Spleen (tissue), 11 donors: ENCODE measurements around the gene TCEAL5. TPM values are rescaled to one million over a fixed set of nuclear protein-coding genes. Genes with fewer than 3 reads are reported as not detected.
A peak's percentile ranks its signal among the peaks of the same experiment; 100 is the strongest.
"Not testable (repeated sequence)": the region's sequence is repeated elsewhere in the genome, so short reads cannot be mapped to it uniquely, and the experiment has no call there.

Experiments used
- DNase-seq: peaks from one replicate; pipeline ENCODE4 v3.0.0-alpha.2; 2020
- H3K27ac ChIP-seq, 8 donors: fragments of 200-600 bp; sonication (generic) in 7 of 8; 1 replicate in 4 of 8; 2 replicates in 4 of 8; pipeline versions ENCODE4 v1.5.0 to v1.8.0; 2016 to 2021; ENCODE audit warnings: inconsistent platforms in 4 of 8, mild to moderate bottlenecking in 4 of 8, moderate library complexity in 1 of 8
- H3K27me3 ChIP-seq, 7 donors: fragments of 200-600 bp; sonication (generic) in 6 of 7; replicated peaks in 1 of 7; 1 replicate in 4 of 7; 2 replicates in 3 of 7; pipeline versions ENCODE4 v1.5.0 to v1.8.0; 2016 to 2021; ENCODE audit warnings: inconsistent platforms in 3 of 7, mild to moderate bottlenecking in 1 of 7
- H3K36me3 ChIP-seq, 6 donors: fragments of 200-600 bp; sonication (generic) in 5 of 6; 1 replicate in 4 of 6; 2 replicates in 2 of 6; pipeline versions ENCODE4 v1.5.0 to v1.8.0; 2016 to 2021; ENCODE audit warnings: inconsistent platforms in 2 of 6
- H3K4me1 ChIP-seq, 6 donors: fragments of 200-600 bp; sonication (generic) in 5 of 6; 1 replicate in 3 of 6; 2 replicates in 3 of 6; pipeline versions ENCODE4 v1.5.0 to v1.8.0; 2016 to 2021; ENCODE audit warnings: inconsistent platforms in 3 of 6
- H3K4me3 ChIP-seq, 8 donors: fragments of 200-600 bp; sonication (generic) in 7 of 8; 1 replicate in 4 of 8; 2 replicates in 4 of 8; pipeline versions ENCODE4 v1.5.0 to v1.8.0; 2016 to 2021; ENCODE audit warnings: inconsistent platforms in 4 of 8, mild to moderate bottlenecking in 4 of 8, moderate library complexity in 2 of 8
- H3K9me3 ChIP-seq, 8 donors: fragments of 200-600 bp; sonication (generic) in 7 of 8; 1 replicate in 4 of 8; 2 replicates in 4 of 8; pipeline versions ENCODE4 v1.5.0 to v1.8.0; 2016 to 2021; ENCODE audit warnings: inconsistent platforms in 4 of 8
- POLR2A ChIP-seq, 3 donors: fragments of 450-650 bp; IDR thresholded peaks; one replicate each; pipeline ENCODE4 v1.5.1; 2017; ENCODE audit warnings: antibody characterized with exemption in 3 of 3, mild to moderate bottlenecking in 1 of 3
- POLR2AphosphoS5 ChIP-seq, 3 donors: sonication (generic); formaldehyde crosslinking; IDR thresholded peaks; one replicate each; pipeline ENCODE4 v1.5.1; 2017; ENCODE audit warnings: antibody characterized with exemption in 3 of 3
- WGBS, 5 donors: extraction: QIAGEN DNeasy Blood & Tissue Kit in 3 of 5; methylation state at CpG; one replicate each; pipeline versions ENCODE4 v1.1.5 to v1.1.7; 2013 to 2018; 5-methylcytosine and 5-hydroxymethylcytosine counted together
- intact Hi-C: fragments of 100-400 bp; cut with DNase I; formaldehyde crosslinking; loops from one replicate; pipeline ENCODE4 v1.15.0; 2023; ENCODE audit warnings: low total_unique reads
- polyA plus RNA-seq, 3 donors: library from polyadenylated mRNA; stranded (reverse); fragments of 200-250 nt; gene quantifications; one replicate each; pipeline ENCODE4 v1.2.1, GENCODE V29; 2013
- total RNA-seq, 7 donors: library from RNA; depleted of rRNA in 3 of 7; stranded (reverse); fragments of >200 nt in 3 of 7; fragmentation: NEBNext Ultra II Directional in 4 of 7; extraction: Animal tissue kit (Norgen Biotek cat#: 25700) in 4 of 7; gene quantifications; one replicate each; pipeline versions ENCODE4 v1.1.0 to v1.2.1, GENCODE V29; 2016 to 2021
- TF ChIP-seq, protein P1 (sequence below), 11 experiments: fragments of 200-600 bp in 7 of 11; fragments of 450-650 bp in 4 of 11; sonication (generic) in 4 of 11; IDR thresholded peaks in 8 of 11; conservative IDR thresholded peaks in 3 of 11; 1 replicate in 7 of 11; 2 replicates in 4 of 11; pipeline versions ENCODE4 v1.4.0 to v1.8.0; 2016 to 2021; ENCODE audit warnings: antibody characterized with exemption in 11 of 11, inconsistent platforms in 4 of 11, mild to moderate bottlenecking in 1 of 11
- donor health status: healthy with polysubstance abuse.
- donor health status: DM: no; HTN: no; CAD: no; lungs with moderate emphysema.
- donor health status: DM: no; HTN: no; CAD: no.
- donor health status: Bipolar disorder and iron deficiency.
- donor health status: healthy.
- donor health status: DM: no; HTN: no; CAD: no.
- donor health status: DM: yes; HTN: yes; CAD: no.

Gene TCEAL5
- total and polyA plus RNA-seq, 10 donors, result 0.92 TPM; not detected in 9

DNA sequence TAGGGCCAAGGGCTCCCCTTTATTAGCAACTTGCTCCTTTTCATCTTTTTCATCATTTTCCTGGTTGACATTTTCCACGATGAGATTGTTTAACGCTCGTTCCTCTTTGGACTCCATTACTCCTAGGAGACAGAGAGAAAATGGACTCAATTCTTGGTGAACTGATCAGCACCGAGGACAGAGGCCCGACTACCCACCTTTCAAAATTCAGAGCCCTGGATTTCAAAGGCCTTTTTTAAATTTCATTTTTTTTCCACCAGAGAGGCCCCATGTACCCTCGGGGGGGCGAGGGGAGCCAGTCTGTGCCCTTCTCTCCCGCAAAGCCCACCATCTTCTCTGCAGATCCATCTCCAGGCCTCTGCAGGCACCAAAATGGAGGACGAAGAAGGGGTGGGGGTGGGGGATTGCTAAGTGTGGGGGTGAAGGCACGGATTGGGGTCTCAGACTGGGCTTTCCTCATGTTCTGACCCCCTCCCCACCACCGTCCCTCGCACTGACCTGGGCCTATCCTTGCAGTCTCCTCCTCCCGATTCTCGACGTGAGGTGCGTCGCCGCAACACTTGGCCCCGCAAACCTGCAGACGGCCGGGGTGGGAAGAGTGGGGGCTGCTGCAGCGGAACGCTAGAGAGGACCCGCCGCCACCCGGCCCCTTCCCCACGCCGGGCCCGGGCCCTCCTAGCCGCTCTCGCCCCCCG lies 33.5 kb upstream of the TCEAL5 start:
- TF ChIP-seq POLR2AphosphoS5 (IDR thresholded peaks at IDR 0.05) (no peak), POLR2A (IDR thresholded peaks at IDR 0.05) (no peak)
- TF ChIP-seq, protein P1, sequence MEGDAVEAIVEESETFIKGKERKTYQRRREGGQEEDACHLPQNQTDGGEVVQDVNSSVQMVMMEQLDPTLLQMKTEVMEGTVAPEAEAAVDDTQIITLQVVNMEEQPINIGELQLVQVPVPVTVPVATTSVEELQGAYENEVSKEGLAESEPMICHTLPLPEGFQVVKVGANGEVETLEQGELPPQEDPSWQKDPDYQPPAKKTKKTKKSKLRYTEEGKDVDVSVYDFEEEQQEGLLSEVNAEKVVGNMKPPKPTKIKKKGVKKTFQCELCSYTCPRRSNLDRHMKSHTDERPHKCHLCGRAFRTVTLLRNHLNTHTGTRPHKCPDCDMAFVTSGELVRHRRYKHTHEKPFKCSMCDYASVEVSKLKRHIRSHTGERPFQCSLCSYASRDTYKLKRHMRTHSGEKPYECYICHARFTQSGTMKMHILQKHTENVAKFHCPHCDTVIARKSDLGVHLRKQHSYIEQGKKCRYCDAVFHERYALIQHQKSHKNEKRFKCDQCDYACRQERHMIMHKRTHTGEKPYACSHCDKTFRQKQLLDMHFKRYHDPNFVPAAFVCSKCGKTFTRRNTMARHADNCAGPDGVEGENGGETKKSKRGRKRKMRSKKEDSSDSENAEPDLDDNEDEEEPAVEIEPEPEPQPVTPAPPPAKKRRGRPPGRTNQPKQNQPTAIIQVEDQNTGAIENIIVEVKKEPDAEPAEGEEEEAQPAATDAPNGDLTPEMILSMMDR (IDR thresholded peaks at IDR 0.05 in 8 of 11, conservative IDR thresholded peaks at IDR 0.05 in 3 of 11), result no peak
- Histone ChIP-seq H3K4me3 (peak overlapping the region; percentile 29 to 78 (median 50)), H3K4me1 (no peaks in the 10 kb centered on the region), H3K27ac (peak overlapping the region in 5 of 8 donors; percentile 31 to 82 (median 69)), H3K36me3 (no peaks in the 10 kb centered on the region), H3K27me3 (peaks cover 0 to 14% (median 3%) of the 10 kb centered on the region in 7 donors), H3K9me3 (no peaks in the 10 kb centered on the region)
- DNase-seq, result peak; percentile 79
- WGBS, 5 donors, result 20 to 53% (median 46%) methylated on average over 9 to 32 of the region's 32 CpGs
- intact Hi-C loops, result no loop called here

DNA sequence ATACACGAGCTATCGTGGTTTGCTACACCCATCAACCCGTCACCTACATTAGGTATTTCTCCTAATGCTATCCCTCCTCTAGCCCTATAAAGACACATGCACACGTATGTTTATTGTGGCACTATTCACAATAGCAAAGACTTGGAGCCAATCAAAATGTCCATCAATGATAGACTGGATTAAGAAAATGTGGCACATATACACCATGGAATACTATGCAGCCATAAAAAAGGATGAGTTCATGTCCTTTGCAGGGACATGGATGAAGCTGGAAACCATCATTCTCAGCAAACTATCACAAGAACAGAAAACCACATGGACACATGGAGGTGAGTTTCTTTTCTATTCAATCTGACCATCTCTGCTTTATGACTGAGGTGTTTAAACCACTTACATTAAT lies 29.1 kb upstream of the TCEAL5 start:
- H3K4me1 ChIP-seq, H3K27me3 ChIP-seq, H3K9me3 ChIP-seq, H3K4me3 ChIP-seq, H3K27ac ChIP-seq, DNase-seq, H3K36me3 ChIP-seq, intact Hi-C loops: not testable (repeated sequence)
- 86 to 100% (median 96%) methylated on average over 4 of the region's 4 CpGs for WGBS, 5 donors

DNA sequence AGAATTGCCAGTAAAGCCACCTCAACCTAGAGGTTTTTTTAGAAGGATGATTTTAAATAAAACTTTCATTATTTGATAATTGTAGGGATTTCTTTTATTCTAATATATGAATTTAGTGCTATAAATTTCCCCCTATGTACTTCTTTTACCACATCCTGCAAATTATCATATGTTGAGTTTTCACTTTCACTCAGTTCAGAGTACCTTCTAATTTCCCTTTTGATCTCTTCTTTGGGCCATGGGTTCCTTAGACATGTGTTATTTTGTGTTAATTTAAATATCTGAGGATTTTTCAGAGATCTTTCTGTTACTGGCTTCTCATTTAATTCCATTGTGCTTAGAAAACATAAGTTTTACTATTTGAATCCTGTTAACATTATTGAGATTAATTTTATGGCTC lies 28.2 kb upstream of the TCEAL5 start:
- intact Hi-C loops, result no loop called here
- TF ChIP-seq POLR2AphosphoS5 (IDR thresholded peaks at IDR 0.05), result no peak
- TF ChIP-seq POLR2A (IDR thresholded peaks at IDR 0.05), result no peak
- TF ChIP-seq, protein P1 (IDR thresholded peaks at IDR 0.05 in 8 of 11, conservative IDR thresholded peaks at IDR 0.05 in 3 of 11), result no peak

DNA sequence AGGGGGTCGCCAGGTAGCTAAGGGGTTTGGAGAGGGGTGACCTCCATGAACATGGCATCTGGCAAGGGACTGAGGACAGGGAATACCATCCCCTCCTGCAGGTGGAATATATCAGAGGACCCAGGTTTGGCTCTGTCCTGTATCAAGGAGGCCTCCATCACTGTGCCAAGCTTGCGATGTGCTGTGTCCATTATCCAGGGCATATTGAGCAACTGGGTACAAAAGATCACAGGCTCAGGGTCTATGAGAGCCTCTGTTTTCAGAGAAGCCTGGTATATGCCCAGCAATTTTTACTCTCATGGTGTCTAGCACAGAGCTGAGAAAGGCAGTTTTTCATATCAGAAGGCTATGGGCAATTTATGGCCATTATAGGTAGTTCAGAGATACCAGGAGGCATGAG lies 16.6 kb upstream of the TCEAL5 start:
- 79 to 100% (median 86%) methylated on average over 1 to 2 of the region's 2 CpGs for WGBS, 5 donors
- TF ChIP-seq POLR2AphosphoS5 (IDR thresholded peaks at IDR 0.05), result no peak
- TF ChIP-seq POLR2A (IDR thresholded peaks at IDR 0.05), result no peak
- TF ChIP-seq, protein P1 (IDR thresholded peaks at IDR 0.05 in 8 of 11, conservative IDR thresholded peaks at IDR 0.05 in 3 of 11), result no peak
- Histone ChIP-seq H3K36me3 (no peaks in the 10 kb centered on the region), H3K27ac (no peak overlapping the region), H3K27me3 (no peaks in the 10 kb centered on the region), H3K4me3 (no peak overlapping the region), H3K9me3 (peaks cover 0 to 21% (median 3%) of the 10 kb centered on the region in 8 donors), H3K4me1 (no peaks in the 10 kb centered on the region)
- intact Hi-C loops, result no loop called here
- DNase-seq, result no peak

More for the DNA sequence above, 28.2 kb upstream of the TCEAL5 start:
- Histone ChIP-seq H3K27me3 (no peaks in the 10 kb centered on the region), H3K9me3 (no peaks in the 10 kb centered on the region), H3K4me3 (no peak overlapping the region), H3K4me1 (no peaks in the 10 kb centered on the region), H3K27ac (no peak overlapping the region), H3K36me3 (no peaks in the 10 kb centered on the region)
- no peak for DNase-seq
